CD8-positive, alpha-beta memory T cell (primary cell): ENCODE measurements around the gene CYYR1. TPM values are rescaled to one million over a fixed set of nuclear protein-coding genes. Genes with fewer than 3 reads are reported as not detected.

ENCODE experiments used
- CTCF ChIA-PET: fragments of 350-600 bp; sonication (Branson Sonifier 250); formaldehyde crosslinking; loops from one replicate; lab custom pipeline; 2021; ENCODE audit warnings: antibody characterized with exemption; lab: Charles Lee
- POLR2A ChIA-PET: fragments of 350-600 bp; sonication (Branson Sonifier 250); formaldehyde crosslinking; loops from one replicate; lab custom pipeline; 2021; ENCODE audit warnings: antibody characterized with exemption; lab: Charles Lee
- DNase-seq, 5 donors: peaks; one replicate each; pipeline versions ENCODE4 v3.0.0 to v3.0.0-alpha.2; 2020 to 2022; ENCODE audit warnings: mixed read lengths in 1 of 5
- H3K27ac ChIP-seq: one replicate; pipeline ENCODE4 v1.7.0; 2013; ENCODE audit warnings: low read depth, mild to moderate bottlenecking, low read length, moderate library complexity
- H3K27me3 ChIP-seq: 2 replicates; pipeline ENCODE4 v1.7.0; 2013; ENCODE audit warnings: low read length, mild to moderate bottlenecking; ENCODE audit not compliant: insufficient read depth, poor library complexity, severe bottlenecking
- H3K36me3 ChIP-seq: 2 replicates; pipeline ENCODE4 v1.7.0; 2013; ENCODE audit warnings: mild to moderate bottlenecking, low read length, moderate library complexity; ENCODE audit not compliant: insufficient read depth
- H3K4me1 ChIP-seq: 2 replicates; pipeline ENCODE4 v1.7.0; 2013; ENCODE audit warnings: mild to moderate bottlenecking, low read length, moderate library complexity; ENCODE audit not compliant: insufficient read depth
- H3K4me3 ChIP-seq: 2 replicates; pipeline ENCODE4 v1.7.0; 2013; ENCODE audit warnings: mild to moderate bottlenecking, low read length
- H3K9me3 ChIP-seq: 2 replicates; pipeline ENCODE4 v1.7.0; 2013; ENCODE audit warnings: mild to moderate bottlenecking, low read length
- H3K27ac Mint-ChIP-seq, 8 donors: one replicate each; pipeline ENCODE4 v1.8.0; 2020 to 2021; ENCODE audit warnings: mixed read lengths in 8 of 8, mild to moderate bottlenecking in 6 of 8, inconsistent platforms in 3 of 8, moderate library complexity in 3 of 8
- H3K27me3 Mint-ChIP-seq, 2 donors: one replicate each; pipeline ENCODE4 v1.8.0; 2020 to 2021; ENCODE audit warnings: mixed read lengths in 2 of 2, mild to moderate bottlenecking in 1 of 2, moderate library complexity in 1 of 2
- H3K36me3 Mint-ChIP-seq, 3 donors: one replicate each; pipeline ENCODE4 v1.8.0; 2020 to 2021; ENCODE audit warnings: mixed read lengths in 3 of 3, inconsistent platforms in 1 of 3, mild to moderate bottlenecking in 1 of 3
- H3K4me1 Mint-ChIP-seq, 3 donors: one replicate each; pipeline ENCODE4 v1.8.0; 2020 to 2021; ENCODE audit warnings: mixed read lengths in 3 of 3, inconsistent platforms in 1 of 3, mild to moderate bottlenecking in 1 of 3
- H3K4me3 Mint-ChIP-seq, 7 donors: one replicate each; pipeline ENCODE4 v1.8.0; 2020 to 2021; ENCODE audit warnings: mixed read lengths in 7 of 7, mild to moderate bottlenecking in 6 of 7, moderate library complexity in 4 of 7, inconsistent platforms in 2 of 7
- H3K9me3 Mint-ChIP-seq, 5 donors: one replicate each; pipeline ENCODE4 v1.8.0; 2020 to 2022; ENCODE audit warnings: mixed read lengths in 5 of 5, mild to moderate bottlenecking in 3 of 5, moderate library complexity in 2 of 5, inconsistent platforms in 1 of 5
- polyA plus RNA-seq: library from polyadenylated mRNA; unstranded; fragments of 300-500 nt; fragmentation: Illumina TruSeq; gene quantifications from one replicate; pipeline ENCODE4 v1.2.3, GENCODE V29; 2021
- total RNA-seq, 2 experiments: library from RNA; stranded (reverse); gene quantifications; one replicate each; pipeline ENCODE4 v1.2.3, GENCODE V29; 2021

CYYR1 gene
- total and polyA plus RNA-seq, 3 experiments from 2014 or later = not detected

DNA sequence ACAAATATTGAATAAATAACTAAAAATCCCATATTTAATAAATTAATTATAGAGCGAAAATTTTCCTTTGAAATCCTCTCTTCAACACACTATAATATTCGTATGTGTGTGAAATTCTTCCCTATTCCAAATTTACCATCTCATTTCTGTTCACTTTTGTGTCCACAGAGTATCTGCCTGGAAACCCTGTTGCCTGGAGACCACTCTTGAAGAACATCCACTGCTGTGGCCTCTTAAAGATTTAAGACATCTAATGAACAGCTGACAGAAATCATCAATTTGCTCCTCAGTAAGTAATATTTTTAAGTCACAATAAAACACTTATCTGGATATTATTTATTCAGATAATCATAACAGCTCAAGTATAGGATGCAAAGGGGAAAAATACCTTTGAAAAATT, 69.7 kb downstream of the CYYR1 start:
- peaks cover 0 to 20% (median 4%) of the 10 kb centered on the region in 5 donors for H3K9me3 Mint-ChIP-seq
- no peaks in the 10 kb centered on the region for H3K36me3 Mint-ChIP-seq
- H3K4me1 Mint-ChIP-seq = no peaks in the 10 kb centered on the region

DNA sequence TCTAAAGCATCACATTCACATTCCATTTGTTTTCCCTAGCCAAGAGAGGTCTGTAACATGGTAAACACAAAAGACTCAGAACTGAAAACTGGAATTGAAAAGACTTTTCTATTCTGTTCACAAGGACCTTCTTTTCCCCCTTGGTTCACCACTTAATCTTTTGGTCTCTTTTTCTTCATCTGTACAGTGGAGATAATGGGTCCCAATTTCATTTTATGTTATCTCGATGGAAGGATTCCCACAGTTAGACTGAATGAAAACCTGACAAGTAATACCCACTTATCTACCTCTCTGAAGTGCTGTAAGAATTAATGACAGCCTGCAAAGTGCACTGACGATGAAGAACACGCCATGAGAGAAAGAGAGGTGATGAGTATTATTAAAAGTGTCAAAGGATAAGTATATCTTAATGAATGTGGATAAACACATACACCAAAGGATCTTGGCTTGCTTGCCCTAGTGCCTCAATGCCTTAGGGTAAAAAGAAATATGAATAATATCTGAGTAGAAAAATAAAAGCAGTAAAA, 71.5 kb downstream of the CYYR1 start:
- Mint-ChIP-seq H3K4me3 (no peak overlapping the region), H3K36me3 (no peaks in the 10 kb centered on the region), H3K4me1 (no peaks in the 10 kb centered on the region), H3K27me3 (no peaks in the 10 kb centered on the region), H3K9me3 (peaks cover 0 to 20% (median 4%) of the 10 kb centered on the region in 5 donors), H3K27ac (no peak overlapping the region)
- Histone ChIP-seq H3K36me3 (no peaks in the 10 kb centered on the region), H3K27me3 (no peaks in the 10 kb centered on the region), H3K27ac (no peak overlapping the region), H3K4me1 (no peaks in the 10 kb centered on the region), H3K9me3 (no peaks in the 10 kb centered on the region), H3K4me3 (no peak overlapping the region)
- POLR2A ChIA-PET = no interaction called here
- CTCF ChIA-PET = no interaction called here
- no peak for DNase-seq

More for the DNA sequence above, 69.7 kb downstream of the CYYR1 start:
- no peaks in the 10 kb centered on the region for H3K27me3 Mint-ChIP-seq
- H3K4me3 Mint-ChIP-seq = no peak overlapping the region
- Histone ChIP-seq H3K27me3 (no peaks in the 10 kb centered on the region), H3K9me3 (no peaks in the 10 kb centered on the region), H3K4me1 (no peaks in the 10 kb centered on the region), H3K27ac (no peak overlapping the region), H3K4me3 (no peak overlapping the region), H3K36me3 (no peaks in the 10 kb centered on the region)
- no peak for DNase-seq
- no peak overlapping the region for H3K27ac Mint-ChIP-seq
- CTCF ChIA-PET = no interaction called here
- POLR2A ChIA-PET = no interaction called here

GRCh38 chr21:26499495-26499894, 73.6 kb downstream of the CYYR1 start:
- Histone ChIP-seq H3K27ac (no peak overlapping the region), H3K4me3 (no peak overlapping the region), H3K36me3 (no peaks in the 10 kb centered on the region), H3K27me3 (no peaks in the 10 kb centered on the region), H3K9me3 (no peaks in the 10 kb centered on the region), H3K4me1 (no peaks in the 10 kb centered on the region)
- H3K27me3 Mint-ChIP-seq = no peaks in the 10 kb centered on the region
- DNase-seq = no peak
- H3K36me3 Mint-ChIP-seq = no peaks in the 10 kb centered on the region
- H3K27ac Mint-ChIP-seq = no peak overlapping the region
- ChIA-PET POLR2A (no interaction called here), CTCF (no interaction called here)
- peaks cover 0 to 23% (median 4%) of the 10 kb centered on the region in 5 donors for H3K9me3 Mint-ChIP-seq
- no peaks in the 10 kb centered on the region for H3K4me1 Mint-ChIP-seq
- H3K4me3 Mint-ChIP-seq = no peak overlapping the region

DNA sequence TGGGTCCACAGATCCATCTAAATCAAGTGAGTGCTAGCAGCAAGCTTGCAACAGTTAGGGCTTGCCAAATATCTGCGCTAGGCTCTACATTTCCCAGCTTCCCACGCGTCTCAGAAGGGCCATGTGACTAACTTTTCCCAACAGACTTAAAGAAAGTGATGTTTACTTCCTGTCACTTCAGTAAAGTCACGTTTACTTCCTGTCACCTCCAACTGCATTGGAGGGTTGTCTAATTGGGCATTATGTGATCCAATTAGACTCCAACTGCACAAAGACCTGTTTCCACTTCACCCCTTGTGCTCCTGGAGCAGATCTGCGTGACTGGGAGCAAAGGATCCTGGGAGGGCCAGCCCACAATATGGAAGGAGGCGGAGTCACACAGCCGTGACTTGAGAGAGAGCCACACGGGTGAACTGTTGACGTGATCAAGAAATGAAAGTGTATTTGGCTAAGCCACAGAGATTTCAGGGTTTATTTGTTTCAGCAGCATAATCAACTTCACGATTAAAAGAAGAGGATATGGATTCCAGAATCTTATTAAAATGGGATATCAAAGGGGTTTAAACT, 77.7 kb downstream of the CYYR1 start:
- CTCF ChIA-PET = no interaction called here
- POLR2A ChIA-PET = no interaction called here
- no peak overlapping the region for H3K27ac Mint-ChIP-seq
- H3K9me3 Mint-ChIP-seq = peaks cover 0 to 23% (median 9%) of the 10 kb centered on the region in 5 donors
- H3K4me3 Mint-ChIP-seq = no peak overlapping the region
- H3K27me3 Mint-ChIP-seq = no peaks in the 10 kb centered on the region
- H3K4me3 ChIP-seq = no peak overlapping the region
- no peak for DNase-seq
- H3K27me3 ChIP-seq = no peaks in the 10 kb centered on the region
- H3K27ac ChIP-seq = no peak overlapping the region
- H3K4me1 ChIP-seq = no peaks in the 10 kb centered on the region
- no peaks in the 10 kb centered on the region for H3K4me1 Mint-ChIP-seq
- no peaks in the 10 kb centered on the region for H3K9me3 ChIP-seq
- no peaks in the 10 kb centered on the region for H3K36me3 ChIP-seq
- H3K36me3 Mint-ChIP-seq = no peaks in the 10 kb centered on the region

GRCh38 chr21:26491663-26492062, 81.4 kb downstream of the CYYR1 start:
- CTCF ChIA-PET = no interaction called here
- H3K4me3 Mint-ChIP-seq = no peak overlapping the region
- H3K27ac Mint-ChIP-seq = no peak overlapping the region

DNA sequence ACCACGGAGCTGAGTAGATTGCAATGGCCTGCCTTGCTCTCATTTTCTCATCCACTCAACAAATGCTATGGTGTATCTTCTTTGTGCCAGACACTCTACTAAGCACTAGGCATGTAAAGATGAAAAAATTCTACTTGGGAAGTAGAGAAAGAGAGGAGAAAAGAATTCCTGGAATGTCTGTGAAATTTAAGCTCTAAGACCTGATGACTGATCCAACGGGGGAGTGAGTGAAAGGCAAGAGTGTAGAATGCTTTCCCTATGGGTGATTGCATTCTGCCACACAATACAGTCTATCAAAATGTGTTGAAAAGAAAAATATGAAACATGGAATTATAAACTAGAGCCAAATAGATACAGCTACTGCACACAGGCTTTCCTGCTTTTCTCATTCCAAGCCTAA, 82.3 kb downstream of the CYYR1 start:
- Mint-ChIP-seq H3K27me3 (no peaks in the 10 kb centered on the region), H3K36me3 (no peaks in the 10 kb centered on the region), H3K4me1 (no peaks in the 10 kb centered on the region), H3K27ac (no peak overlapping the region), H3K4me3 (no peak overlapping the region), H3K9me3 (peaks cover 0 to 5% (median 4%) of the 10 kb centered on the region in 5 donors)
- Histone ChIP-seq H3K9me3 (no peaks in the 10 kb centered on the region), H3K27me3 (no peaks in the 10 kb centered on the region), H3K27ac (no peak overlapping the region), H3K4me3 (no peak overlapping the region), H3K36me3 (no peaks in the 10 kb centered on the region), H3K4me1 (no peaks in the 10 kb centered on the region)
- DNase-seq = no peak
- ChIA-PET POLR2A (no interaction called here), CTCF (no interaction called here)

More at GRCh38 chr21:26491663-26492062, 81.4 kb downstream of the CYYR1 start:
- Histone ChIP-seq H3K4me1 (no peaks in the 10 kb centered on the region), H3K27me3 (no peaks in the 10 kb centered on the region), H3K36me3 (no peaks in the 10 kb centered on the region), H3K4me3 (no peak overlapping the region), H3K27ac (no peak overlapping the region), H3K9me3 (no peaks in the 10 kb centered on the region)
- Mint-ChIP-seq H3K4me1 (no peaks in the 10 kb centered on the region), H3K36me3 (no peaks in the 10 kb centered on the region), H3K27me3 (no peaks in the 10 kb centered on the region), H3K9me3 (peaks cover 0 to 8% (median 4%) of the 10 kb centered on the region in 5 donors)
- no peak for DNase-seq
- POLR2A ChIA-PET = no interaction called here

GRCh38 chr21:26489781-26490180, 83.3 kb downstream of the CYYR1 start:
- no peak overlapping the region for H3K4me3 Mint-ChIP-seq
- POLR2A ChIA-PET = no interaction called here
- CTCF ChIA-PET = no interaction called here
- Histone ChIP-seq H3K27me3 (no peaks in the 10 kb centered on the region), H3K4me3 (no peak overlapping the region), H3K9me3 (no peaks in the 10 kb centered on the region), H3K36me3 (no peaks in the 10 kb centered on the region), H3K4me1 (no peaks in the 10 kb centered on the region), H3K27ac (no peak overlapping the region)
- H3K36me3 Mint-ChIP-seq = no peaks in the 10 kb centered on the region
- H3K27ac Mint-ChIP-seq = no peak overlapping the region
- no peak for DNase-seq
- no peaks in the 10 kb centered on the region for H3K27me3 Mint-ChIP-seq
- H3K9me3 Mint-ChIP-seq = peaks cover 0 to 5% (median 4%) of the 10 kb centered on the region in 5 donors
- H3K4me1 Mint-ChIP-seq = no peaks in the 10 kb centered on the region

DNA sequence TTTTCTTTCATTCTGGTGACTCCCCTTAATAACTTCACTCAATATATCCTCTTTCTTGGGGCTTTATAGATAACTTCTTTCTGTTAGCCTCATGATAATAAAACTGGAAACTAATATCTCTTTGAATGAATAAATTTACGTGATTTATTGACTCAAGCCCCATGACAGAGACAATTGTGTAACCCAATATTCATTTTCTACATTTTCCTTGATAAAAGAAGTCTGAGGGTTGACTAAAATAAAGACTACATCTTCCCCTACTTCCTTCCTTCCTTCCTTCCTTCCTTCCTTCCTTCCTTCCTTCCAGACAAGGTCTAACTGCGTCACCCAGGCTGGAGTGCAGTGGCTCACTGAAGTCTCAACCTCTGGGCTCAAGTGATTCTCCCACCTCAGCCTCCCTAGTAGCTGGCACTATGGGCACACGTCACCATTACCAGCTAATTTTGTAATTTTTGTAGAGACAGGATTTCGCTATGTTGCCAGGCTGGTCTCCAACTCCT, 85.1 kb downstream of the CYYR1 start:
- Mint-ChIP-seq H3K36me3 (no peaks in the 10 kb centered on the region), H3K9me3 (peaks cover 0 to 6% (median 5%) of the 10 kb centered on the region in 5 donors), H3K4me1 (no peaks in the 10 kb centered on the region), H3K27me3 (no peaks in the 10 kb centered on the region), H3K27ac (no peak overlapping the region), H3K4me3 (no peak overlapping the region)
- DNase-seq = no peak
- CTCF ChIA-PET = no interaction called here
- Histone ChIP-seq H3K9me3 (no peaks in the 10 kb centered on the region), H3K36me3 (no peaks in the 10 kb centered on the region), H3K27me3 (no peaks in the 10 kb centered on the region), H3K4me1 (no peaks in the 10 kb centered on the region), H3K4me3 (no peak overlapping the region), H3K27ac (no peak overlapping the region)
- POLR2A ChIA-PET = no interaction called here
